A673 (cell line): Measurements from ENCODE around the gene CD164L2. TPM values are rescaled to one million over a fixed set of nuclear protein-coding genes. Genes with fewer than 3 reads are reported as not detected.

ENCODE experiments used
- BruUV-seq: library from RNA; stranded (reverse); fragments of 400-500 nt; replicated peaks from 2 replicates; lab custom pipeline; 2021; lab: Mats Ljungman, UMichigan
- CTCF ChIA-PET: fragments of 300-600 bp; sonication (Branson Sonifier 250); formaldehyde crosslinking; loops from one replicate; lab custom pipeline; 2022; ENCODE audit warnings: antibody characterized with exemption; lab: Charles Lee
- POLR2A ChIA-PET: fragments of 300-600 bp; sonication (Branson Sonifier 250); formaldehyde crosslinking; loops from one replicate; lab custom pipeline; 2022; ENCODE audit warnings: antibody characterized with exemption; ENCODE audit not compliant: low non-redundant PET; lab: Charles Lee
- DNase-seq: peaks from one replicate; pipeline ENCODE4 v3.0.0-alpha.2; 2015; ENCODE audit warnings: low spot score
- H3K27ac ChIP-seq: fragments of 200-600 bp; sonication (generic); 2 replicates; pipeline ENCODE4 v1.5.1; 2016; ENCODE audit warnings: mixed run types, low read depth, mild to moderate bottlenecking, mixed read lengths, antibody characterized with exemption, low read length; ENCODE audit not compliant: poor library complexity, severe bottlenecking
- H3K27me3 ChIP-seq: fragments of 200-600 bp; sonication (generic); replicated peaks from 2 replicates; pipeline ENCODE4 v1.6.1; 2017; ENCODE audit warnings: mixed run types, low read depth, mild to moderate bottlenecking, mixed read lengths, antibody characterized with exemption, low read length; ENCODE audit not compliant: insufficient read depth, poor library complexity
- H3K36me3 ChIP-seq: fragments of 200-600 bp; sonication (generic); 2 replicates; pipeline ENCODE4 v1.6.1; 2016; ENCODE audit warnings: mixed run types, mild to moderate bottlenecking, mixed read lengths, antibody characterized with exemption, low read length; ENCODE audit not compliant: insufficient read depth, poor library complexity, severe bottlenecking
- H3K4me1 ChIP-seq: fragments of 200-600 bp; sonication (generic); 2 replicates; pipeline ENCODE4 v1.6.1; 2017; ENCODE audit warnings: mixed run types, mild to moderate bottlenecking, mixed read lengths, antibody characterized with exemption, low read length; ENCODE audit not compliant: insufficient read depth, poor library complexity, severe bottlenecking
- H3K4me3 ChIP-seq: fragments of 200-600 bp; sonication (generic); 2 replicates; pipeline ENCODE4 v1.5.1; 2016; ENCODE audit warnings: low read depth, mixed run types, mild to moderate bottlenecking, mixed read lengths, low read length; ENCODE audit not compliant: poor library complexity, severe bottlenecking
- H3K9me3 ChIP-seq: fragments of 200-600 bp; sonication (generic); 2 replicates; pipeline ENCODE4 v1.6.1; 2016; ENCODE audit warnings: mixed run types, low read depth, mild to moderate bottlenecking, mixed read lengths, antibody characterized with exemption, low read length; ENCODE audit not compliant: poor library complexity, severe bottlenecking
- CTCF ChIP-seq: fragments of 300-800, 200-600 bp; sonication (generic); conservative IDR thresholded peaks from 2 replicates; pipeline ENCODE4 v1.5.1; 2017; ENCODE audit warnings: low read depth, mild to moderate bottlenecking, antibody characterized with exemption, low read length, moderate library complexity, mixed read lengths
- EZH2 ChIP-seq: fragments of 200-600 bp; sonication (generic); IDR thresholded peaks from 2 replicates; pipeline ENCODE4 v1.6.1; 2017; ENCODE audit warnings: borderline replicate concordance, low read depth, mild to moderate bottlenecking, mixed read lengths, antibody characterized with exemption, low read length; ENCODE audit not compliant: poor library complexity, severe bottlenecking
- intact Hi-C: fragments of 100-400 bp; cut with micrococcal nuclease; formaldehyde crosslinking; loops from one replicate; pipeline ENCODE4 v1.10.0; 2022; ENCODE audit not compliant: unreplicated experiment
- total RNA-seq: library from RNA; stranded (reverse); gene quantifications from 2 replicates; pipeline ENCODE4 v1.2.3, GENCODE V29; 2021

The CD164L2 gene
- total RNA-seq, 1 experiment from 2014 or later, result not detected

- Histone ChIP-seq H3K4me1 (no peaks in the 10 kb centered on the region), H3K27ac (peak overlapping the region; percentile 10), H3K4me3 (no peak overlapping the region), H3K27me3 (no peaks in the 10 kb centered on the region), H3K9me3 (no peaks in the 10 kb centered on the region), H3K36me3 (peaks cover 40% of the 10 kb centered on the region)
- BruUV-seq, result no TSS peak
- intact Hi-C loops, result no loop called here
- TF ChIP-seq EZH2 (no peak), CTCF (no peak)
- DNase-seq, result no peak
- ChIA-PET CTCF (interaction anchor here (0.5 to 1.2 kb wide), 2 partner anchors 166 to 275 kb away, joined by 3 to 8 read pairs; no protein-coding TSS in a partner anchor), POLR2A (no interaction called here)
These were observed 51.2 kb downstream of the CD164L2 start for GRCh38 chr1:27331922-27332321.

- TF ChIP-seq CTCF (no peak), EZH2 (no peak)
- ChIA-PET POLR2A (no interaction called here), CTCF (no interaction called here)
- no peaks in the 10 kb centered on the region for H3K27me3 ChIP-seq
- H3K27ac ChIP-seq, result no peak overlapping the region
- no peak for DNase-seq
- intact Hi-C loops, result no loop called here
- no peaks in the 10 kb centered on the region for H3K9me3 ChIP-seq
- no peaks in the 10 kb centered on the region for H3K4me1 ChIP-seq
- no peak overlapping the region for H3K4me3 ChIP-seq
- BruUV-seq, result no TSS peak
- peaks cover 37% of the 10 kb centered on the region for H3K36me3 ChIP-seq
These were observed 51.7 kb downstream of the CD164L2 start for GRCh38 chr1:27331426-27331825.

GRCh38 chr1:27330786-27331185 lies 52.3 kb downstream of the CD164L2 start:
- H3K36me3 ChIP-seq, result peaks cover 37% of the 10 kb centered on the region
- no peaks in the 10 kb centered on the region for H3K27me3 ChIP-seq
- no peak for DNase-seq
- POLR2A ChIA-PET, result no interaction called here
- no peak overlapping the region for H3K4me3 ChIP-seq
- CTCF ChIA-PET, result no interaction called here
- TF ChIP-seq EZH2, result no peak
- no peak for TF ChIP-seq CTCF
- intact Hi-C loops, result no loop called here
- H3K27ac ChIP-seq, result no peak overlapping the region
- BruUV-seq, result no TSS peak
- no peaks in the 10 kb centered on the region for H3K4me1 ChIP-seq
- H3K9me3 ChIP-seq, result no peaks in the 10 kb centered on the region

Other genes starting within 250 kb of the CD164L2 start
- 27.0 and 30.2 TPM in 2 replicates for gene SLC9A1, start 228.2 kb downstream of the CD164L2 start, total RNA-seq
- gene WDTC1, start 148.7 kb downstream of the CD164L2 start, total RNA-seq, result 20.9 and 25.8 TPM in 2 replicates
- 48.5 and 55.5 TPM in 2 replicates for gene TMEM222, start 61.2 kb downstream of the CD164L2 start, total RNA-seq
- gene SYTL1, start 41.3 kb downstream of the CD164L2 start, total RNA-seq, result 2.1 and 3.6 TPM in 2 replicates
- gene MAP3K6, start 16.4 kb downstream of the CD164L2 start, total RNA-seq, result 2.4 and 2.9 TPM in 2 replicates
- gene FCN3, start 8.5 kb downstream of the CD164L2 start, total RNA-seq, result not detected in 2 replicates
- gene GPR3, start 9.3 kb upstream of the CD164L2 start, total RNA-seq, result 3.1 and 4.9 TPM in 2 replicates
- gene WASF2, start 106.8 kb upstream of the CD164L2 start, total RNA-seq, result 131 and 133 TPM in 2 replicates
- gene AHDC1, start 220.8 kb upstream of the CD164L2 start, total RNA-seq, result 33.2 and 34.2 TPM in 2 replicates